ENCODE data around the gene PJVK.
A peak's percentile ranks its signal among the peaks of the same experiment; 100 is the strongest.
"Not testable (repeated sequence)": the region's sequence is repeated elsewhere in the genome, so short reads cannot be mapped to it uniquely, and the experiment has no call there.

Gene PJVK

GRCh38 chr2:178450774-178451525 is at the start of gene PJVK, which contains the start of gene PRKRA:
PJVK (plus strand) TSS chr2:178451378; CDS start chr2:178453410, 2,032 bp downstream.
PRKRA (minus strand) TSS chr2:178451175; CDS start chr2:178451030, 145 bp downstream.
- peak; percentile 93 for DNase-seq (ENCODE audit: low read depth)

DNA sequence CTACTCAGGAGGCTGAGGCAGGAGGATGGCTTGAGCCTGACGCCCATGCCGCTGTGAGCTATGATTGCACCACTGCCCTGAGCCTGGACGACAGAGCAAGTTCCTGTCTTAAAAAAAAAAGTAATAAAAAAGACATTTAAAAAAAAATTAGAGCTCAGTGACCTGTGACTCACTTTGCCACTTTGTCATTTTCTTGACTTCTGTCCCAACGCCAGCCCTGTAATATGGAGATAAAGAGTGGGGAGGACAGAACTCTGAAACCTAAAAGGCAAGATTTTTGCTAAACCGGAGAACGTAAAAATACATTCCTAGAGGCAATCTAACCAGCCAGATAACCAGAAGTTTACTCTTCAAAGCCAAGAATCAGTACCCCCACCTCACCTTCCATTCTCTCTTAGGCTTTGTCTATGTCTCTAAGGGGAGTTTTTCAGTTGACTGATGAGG is 49.2 kb upstream of the PJVK start:
- no peak for DNase-seq (ENCODE audit: low read depth)

DNA sequence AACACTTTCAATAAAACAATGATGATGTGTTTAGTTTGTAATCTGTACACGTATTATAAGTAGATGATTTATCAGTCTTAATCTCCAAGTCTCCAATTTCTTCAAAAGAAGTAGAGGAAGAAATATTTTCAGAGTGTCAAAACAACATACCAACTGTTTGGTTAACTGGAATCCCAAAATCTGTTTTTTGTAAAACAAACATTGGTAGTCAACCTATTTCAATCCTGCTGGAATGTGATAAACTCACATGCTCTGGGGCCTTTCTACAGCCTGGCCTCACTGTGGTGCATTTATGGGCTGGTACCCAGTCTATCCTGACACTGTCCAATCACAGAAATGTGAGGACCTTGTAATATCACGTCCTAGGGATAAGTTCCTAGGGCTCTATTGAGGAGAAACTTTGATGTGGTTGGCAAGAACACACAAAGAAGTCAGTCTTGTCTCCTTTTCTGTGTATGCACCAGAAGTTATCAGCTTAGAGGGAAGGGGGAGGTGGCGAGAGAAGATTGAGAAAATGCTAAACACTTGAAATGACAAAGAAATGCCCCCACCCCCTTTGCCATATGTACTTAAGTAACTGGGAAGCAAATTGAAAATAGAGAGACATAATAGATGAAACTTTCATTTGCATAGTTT is 47.4 kb upstream of the PJVK start:
- DNase-seq (ENCODE audit: low read depth): no peak

GRCh38 chr2:178404368-178404767 is 46.8 kb upstream of the PJVK start:
- DNase-seq (ENCODE audit: low read depth): no peak

- DNase-seq (ENCODE audit: low read depth): no peak
Observed at GRCh38 chr2:178409261-178409660, 41.9 kb upstream of the PJVK start.

- no peak for DNase-seq (ENCODE audit: low read depth)
Observed at GRCh38 chr2:178412047-178412446, 39.1 kb upstream of the PJVK start.

- not testable (repeated sequence) for DNase-seq (ENCODE audit: low read depth)
Observed at GRCh38 chr2:178412453-178412852, 38.7 kb upstream of the PJVK start.

- DNase-seq (ENCODE audit: low read depth): peak; percentile 56
Observed at GRCh38 chr2:178413472-178414265, 37.5 kb upstream of the PJVK start.

GRCh38 chr2:178414266-178415247 is 36.6 kb upstream of the PJVK start:
- peak; percentile 57 for DNase-seq (ENCODE audit: low read depth)

DNA sequence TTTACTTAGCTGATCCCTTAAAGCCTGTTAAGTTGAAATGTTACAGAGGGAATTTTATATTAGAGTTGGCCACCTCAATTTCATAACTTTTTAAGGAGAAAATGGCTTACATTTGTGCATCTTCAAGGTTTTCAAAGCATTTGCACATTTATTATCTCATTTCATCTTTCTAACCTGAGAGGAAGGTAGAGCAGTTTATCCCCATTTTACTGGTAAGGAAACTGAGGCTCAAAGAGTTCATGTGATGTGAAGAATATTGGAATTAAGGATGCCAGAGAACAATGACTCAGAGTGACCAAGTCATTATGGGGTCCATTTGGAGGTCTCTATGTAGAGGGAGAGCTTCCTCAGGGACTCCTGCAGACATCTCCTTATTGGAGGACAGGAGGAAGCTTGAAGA is 35.2 kb upstream of the PJVK start:
- no peak for DNase-seq (ENCODE audit: low read depth)

DNA sequence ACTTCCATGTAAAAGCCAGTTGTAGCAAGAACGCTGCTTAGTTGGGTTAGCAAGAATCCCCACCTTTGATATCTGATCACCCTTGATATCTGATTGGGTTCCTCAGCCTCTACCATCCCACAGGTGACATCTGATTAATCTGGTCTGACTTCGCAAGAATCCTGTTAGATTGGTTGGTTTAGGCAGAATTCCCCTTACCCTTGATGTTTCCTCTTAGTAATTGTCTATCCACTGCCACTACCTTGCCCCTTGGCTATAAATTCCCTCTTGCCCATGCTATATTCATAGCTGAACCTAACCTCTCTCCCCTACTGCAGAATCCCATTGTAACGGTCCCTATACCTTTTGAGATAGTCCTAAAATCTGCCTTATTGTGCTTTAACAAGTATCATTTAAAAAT is 33.3 kb upstream of the PJVK start:
- DNase-seq (ENCODE audit: low read depth): no peak

GRCh38 chr2:178418426-178418825 is 32.8 kb upstream of the PJVK start:
- DNase-seq (ENCODE audit: low read depth): no peak

DNA sequence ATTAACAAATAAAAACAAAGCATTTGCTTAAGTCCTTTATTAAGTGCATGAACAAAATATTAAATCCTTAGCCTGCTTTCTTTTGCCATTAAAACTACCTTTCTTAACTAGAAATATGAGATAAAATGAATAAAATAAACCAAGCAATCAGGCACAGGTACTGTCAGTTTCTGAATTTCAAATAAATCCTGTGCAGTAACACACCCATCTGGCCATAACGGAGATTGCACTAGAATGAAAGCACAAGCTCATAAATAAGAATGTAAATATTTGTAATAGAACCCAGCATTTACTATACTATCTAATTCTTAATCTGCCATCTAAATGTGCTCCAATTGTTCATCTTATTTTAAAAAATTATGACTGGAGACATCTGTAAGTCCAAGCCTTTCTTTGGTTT is 32.1 kb upstream of the PJVK start:
- no peak for DNase-seq (ENCODE audit: low read depth)

DNA sequence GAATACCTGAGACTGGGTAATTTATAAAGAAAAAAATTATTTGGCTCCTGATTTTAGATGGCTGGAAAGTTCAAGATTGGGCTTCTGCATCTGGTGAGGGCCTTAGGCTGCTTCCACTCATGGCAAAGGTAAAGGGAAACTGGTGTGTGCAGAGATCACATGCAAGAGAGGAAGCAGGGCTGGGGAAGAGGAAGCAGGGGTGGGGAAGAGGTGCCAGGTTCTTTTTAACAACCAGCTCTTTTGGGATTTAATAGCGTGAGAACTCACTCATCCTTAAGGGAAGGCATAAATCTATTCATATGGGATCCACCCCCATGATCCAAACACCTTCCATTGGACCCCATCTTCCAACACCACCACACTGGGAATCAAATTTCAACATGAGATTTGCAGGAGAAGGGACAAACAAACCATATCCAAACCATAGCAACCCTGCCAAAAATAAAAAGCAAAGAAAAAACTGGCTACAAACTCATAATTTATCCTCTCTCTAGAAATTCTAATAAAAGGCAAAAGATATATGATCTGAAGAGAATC is 30.6 kb upstream of the PJVK start:
- no peak for DNase-seq (ENCODE audit: low read depth)

DNA sequence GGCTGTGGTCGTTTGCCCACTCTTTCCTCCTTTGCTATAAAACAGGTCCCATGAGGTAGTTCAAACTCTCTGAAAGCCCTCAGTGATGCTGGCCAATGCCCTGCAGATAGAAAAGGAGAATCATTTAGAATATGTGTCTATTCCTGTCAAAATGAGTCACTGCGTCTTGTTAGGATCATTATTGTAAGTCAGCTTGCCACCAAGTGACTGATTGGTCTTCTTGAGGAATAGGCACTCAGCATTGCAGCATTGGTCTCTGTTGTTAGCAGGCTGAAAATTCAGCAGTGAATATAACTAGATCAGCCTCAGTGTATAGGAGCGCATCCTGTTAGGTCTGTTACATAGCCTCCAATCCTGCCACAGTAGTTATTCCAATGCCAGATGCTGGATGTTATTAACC is 29.1 kb upstream of the PJVK start:
- no peak for DNase-seq (ENCODE audit: low read depth)

DNA sequence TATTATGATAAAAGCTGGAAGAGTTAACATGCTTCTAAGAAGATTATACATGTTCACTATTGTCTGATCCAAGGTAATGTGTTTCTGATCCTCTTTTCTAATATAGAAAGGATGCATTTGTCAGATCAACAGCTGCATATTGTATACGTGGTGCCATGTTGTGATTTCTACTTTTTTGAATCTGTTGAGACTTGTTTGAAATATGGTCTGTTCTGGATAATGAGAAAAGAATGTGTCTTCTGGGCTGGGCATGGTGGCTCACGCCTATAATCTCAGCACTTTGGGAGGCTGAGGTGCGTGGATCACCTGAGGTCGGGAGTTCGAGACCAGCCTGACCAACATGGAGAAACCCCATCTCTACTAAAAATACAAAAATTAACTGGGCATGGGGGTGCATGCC is 27.4 kb upstream of the PJVK start:
- not testable (repeated sequence) for DNase-seq (ENCODE audit: low read depth)

DNA sequence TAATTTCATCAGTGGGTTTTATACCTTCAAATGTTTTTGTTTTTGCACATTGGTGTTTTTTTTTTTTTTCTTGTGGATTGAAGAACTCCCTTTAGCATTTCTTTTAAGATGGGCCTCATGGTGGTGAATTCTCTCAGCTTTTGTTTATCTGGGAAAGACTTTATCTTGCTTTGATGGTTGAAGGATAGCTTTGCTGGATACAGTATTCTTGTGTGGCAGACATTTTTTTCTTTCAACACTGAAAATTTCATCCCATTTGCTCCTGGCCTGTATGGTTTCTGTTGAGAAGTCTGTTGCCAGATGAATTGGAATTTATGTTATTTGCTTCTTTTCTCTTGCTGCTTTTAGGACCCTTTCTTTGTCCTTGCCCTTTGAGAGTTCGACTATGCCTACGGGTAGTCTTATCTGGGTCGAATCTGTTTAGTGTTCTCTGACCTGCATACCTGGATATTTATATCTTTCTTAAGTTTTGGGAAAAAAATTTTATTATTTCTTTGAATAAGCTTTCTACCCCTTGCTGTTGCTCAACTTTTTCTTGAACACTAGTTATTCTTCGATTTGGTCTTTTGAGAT is 25.8 kb upstream of the PJVK start:
- no peak for DNase-seq (ENCODE audit: low read depth)

DNA sequence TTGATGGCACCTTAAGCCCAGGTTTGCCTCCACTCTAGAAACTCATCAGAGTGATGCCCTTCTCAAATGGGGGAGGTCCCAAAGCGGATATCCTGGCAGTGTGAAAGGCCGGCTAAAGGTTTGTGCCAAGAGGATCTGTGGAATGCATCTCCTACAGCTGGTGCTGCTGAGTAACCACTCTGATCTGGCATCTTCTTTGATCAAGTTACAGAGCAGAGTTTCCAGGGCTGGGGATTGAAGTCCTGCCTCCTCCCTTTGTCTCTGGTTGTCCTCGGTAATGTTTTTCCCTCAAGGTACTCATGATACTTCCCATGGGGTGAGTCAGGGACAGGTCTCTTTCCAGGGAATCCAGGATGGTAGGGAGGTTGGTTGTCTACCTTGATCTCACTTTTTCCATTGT is 24.8 kb upstream of the PJVK start:
- DNase-seq (ENCODE audit: low read depth): no peak

DNA sequence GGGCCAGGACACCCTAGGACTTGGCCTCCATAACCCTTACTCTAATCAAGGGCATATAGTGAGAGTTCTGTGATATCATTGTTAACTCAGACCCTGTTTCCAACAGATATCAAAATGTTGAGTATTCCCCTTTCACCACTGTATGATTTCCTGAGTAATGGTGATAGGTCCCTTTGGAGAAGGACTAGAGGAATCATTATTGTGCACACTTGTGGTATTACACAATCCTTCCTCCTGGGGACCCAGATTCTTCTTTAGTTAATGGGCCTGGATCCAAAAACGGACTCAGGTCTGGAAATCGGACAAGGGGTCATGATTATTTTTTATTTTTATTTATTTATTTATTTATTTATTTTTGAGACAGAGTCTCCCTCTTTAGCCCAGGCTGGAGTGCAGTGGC is 23.7 kb upstream of the PJVK start:
- DNase-seq (ENCODE audit: low read depth): no peak

DNA sequence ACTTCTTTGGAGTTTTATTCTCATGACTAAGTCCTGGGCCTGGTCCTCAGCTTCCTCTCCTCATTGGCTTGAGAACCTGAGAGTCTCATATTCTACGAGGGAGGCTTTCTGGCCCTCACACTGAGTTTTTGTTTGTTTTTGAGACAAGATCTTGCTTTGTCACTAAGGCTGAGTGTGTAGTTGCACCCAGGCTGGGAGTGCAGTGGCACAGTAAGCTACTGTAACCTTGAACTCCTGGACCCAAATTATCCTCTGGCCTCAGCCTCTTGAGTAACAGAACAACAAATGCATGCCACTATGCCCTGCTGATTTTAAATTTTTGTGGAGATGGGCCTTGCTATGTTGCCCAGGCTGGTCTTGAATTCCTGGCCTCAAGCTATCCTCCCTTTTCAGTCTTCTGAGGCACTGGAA is 22.8 kb upstream of the PJVK start:
- DNase-seq (ENCODE audit: low read depth): no peak

DNA sequence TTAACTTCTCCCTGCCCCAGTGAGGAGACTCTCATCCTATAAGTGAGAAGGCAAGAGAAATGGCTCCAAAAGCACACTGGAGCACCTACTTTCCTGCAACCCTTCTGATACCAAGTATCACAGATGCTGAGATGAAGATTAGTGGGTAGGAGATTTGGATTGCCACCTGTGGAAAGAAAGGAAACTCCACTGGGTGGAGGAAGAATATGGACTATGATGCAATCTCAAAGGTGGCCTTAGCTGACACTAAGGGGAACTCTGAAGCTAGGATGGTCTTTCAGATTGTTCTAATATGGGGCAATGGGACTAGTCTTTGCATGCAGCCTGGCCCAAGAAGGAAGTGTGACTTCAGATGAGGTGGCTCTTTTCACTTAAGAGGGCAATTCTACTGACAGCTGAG is 21.8 kb upstream of the PJVK start:
- DNase-seq (ENCODE audit: low read depth): no peak

Data from stimulated activated CD8-positive, alpha-beta memory T cell treated with anti-CD3 and anti-CD28 coated beads, Interleukin-7, amount 100 ng/mL, for 24 hours (primary cell).